ENCODE results near the gene PRIM2. TPM values are rescaled to one million over a fixed set of nuclear protein-coding genes. Genes with fewer than 3 reads are reported as not detected.
"Not testable (repeated sequence)": the region's sequence is repeated elsewhere in the genome, so short reads cannot be mapped to it uniquely, and the experiment has no call there.

PRIM2 gene
- total RNA-seq, 1 donor from 2014 or later = 16.2 TPM

GRCh38 chr6:57276946-57277345 is 40.5 kb upstream of the PRIM2 start:
- H3K4me1 Mint-ChIP-seq (ENCODE audit: unreplicated experiment) = no peaks in the 10 kb centered on the region
- TF ChIP-seq CTCF (IDR thresholded peaks at IDR 0.05; ENCODE audit: unreplicated experiment) = no peak
- peaks cover 3% of the 10 kb centered on the region for H3K36me3 Mint-ChIP-seq (ENCODE audit: low read depth, unreplicated experiment)
- H3K27me3 Mint-ChIP-seq (ENCODE audit: unreplicated experiment) = peaks cover 2% of the 10 kb centered on the region
- H3K9me3 Mint-ChIP-seq (ENCODE audit: unreplicated experiment) = peaks cover 3% of the 10 kb centered on the region
- no peak for DNase-seq (ENCODE audit: low spot score)
- H3K4me3 Mint-ChIP-seq (ENCODE audit: unreplicated experiment) = no peak overlapping the region
- H3K27ac Mint-ChIP-seq (ENCODE audit: unreplicated experiment) = no peak overlapping the region

- H3K27me3 Mint-ChIP-seq (ENCODE audit: unreplicated experiment) = peaks cover 2% of the 10 kb centered on the region
- H3K36me3 Mint-ChIP-seq (ENCODE audit: low read depth, unreplicated experiment) = peaks cover 3% of the 10 kb centered on the region
- no peak overlapping the region for H3K27ac Mint-ChIP-seq (ENCODE audit: unreplicated experiment)
- no peak for TF ChIP-seq CTCF (IDR thresholded peaks at IDR 0.05; ENCODE audit: unreplicated experiment)
- no peaks in the 10 kb centered on the region for H3K4me1 Mint-ChIP-seq (ENCODE audit: unreplicated experiment)
- H3K4me3 Mint-ChIP-seq (ENCODE audit: unreplicated experiment) = no peak overlapping the region
- peaks cover 3% of the 10 kb centered on the region for H3K9me3 Mint-ChIP-seq (ENCODE audit: unreplicated experiment)
- no peak for DNase-seq (ENCODE audit: low spot score)
Observed at GRCh38 chr6:57278570-57278969, 38.9 kb upstream of the PRIM2 start.

- Mint-ChIP-seq H3K4me3 (ENCODE audit: unreplicated experiment) (no peak overlapping the region), H3K27ac (ENCODE audit: unreplicated experiment) (no peak overlapping the region), H3K36me3 (ENCODE audit: low read depth, unreplicated experiment) (peaks cover 3% of the 10 kb centered on the region), H3K4me1 (ENCODE audit: unreplicated experiment) (no peaks in the 10 kb centered on the region), H3K9me3 (ENCODE audit: unreplicated experiment) (peaks cover 3% of the 10 kb centered on the region), H3K27me3 (ENCODE audit: unreplicated experiment) (peaks cover 2% of the 10 kb centered on the region)
- no peak for TF ChIP-seq CTCF (IDR thresholded peaks at IDR 0.05; ENCODE audit: unreplicated experiment)
- no peak for DNase-seq (ENCODE audit: low spot score)
Observed at GRCh38 chr6:57279013-57279412, 38.4 kb upstream of the PRIM2 start.

- Mint-ChIP-seq H3K36me3 (ENCODE audit: low read depth, unreplicated experiment) (no peaks in the 10 kb centered on the region), H3K4me3 (ENCODE audit: unreplicated experiment) (no peak overlapping the region), H3K9me3 (ENCODE audit: unreplicated experiment) (no peaks in the 10 kb centered on the region), H3K27ac (ENCODE audit: unreplicated experiment) (no peak overlapping the region), H3K4me1 (ENCODE audit: unreplicated experiment) (no peaks in the 10 kb centered on the region), H3K27me3 (ENCODE audit: unreplicated experiment) (no peaks in the 10 kb centered on the region)
- no peak for DNase-seq (ENCODE audit: low spot score)
- TF ChIP-seq CTCF (IDR thresholded peaks at IDR 0.05; ENCODE audit: unreplicated experiment) = no peak
Observed at GRCh38 chr6:57283106-57283505, 34.3 kb upstream of the PRIM2 start.

- H3K27ac Mint-ChIP-seq (ENCODE audit: unreplicated experiment) = no peak overlapping the region
- no peaks in the 10 kb centered on the region for H3K9me3 Mint-ChIP-seq (ENCODE audit: unreplicated experiment)
- H3K27me3 Mint-ChIP-seq (ENCODE audit: unreplicated experiment) = no peaks in the 10 kb centered on the region
- no peaks in the 10 kb centered on the region for H3K36me3 Mint-ChIP-seq (ENCODE audit: low read depth, unreplicated experiment)
- DNase-seq (ENCODE audit: low spot score) = no peak
- TF ChIP-seq CTCF (IDR thresholded peaks at IDR 0.05; ENCODE audit: unreplicated experiment) = no peak
- H3K4me3 Mint-ChIP-seq (ENCODE audit: unreplicated experiment) = no peak overlapping the region
- H3K4me1 Mint-ChIP-seq (ENCODE audit: unreplicated experiment) = no peaks in the 10 kb centered on the region
Observed at GRCh38 chr6:57283911-57284455, 33.4 kb upstream of the PRIM2 start.

- DNase-seq (ENCODE audit: low spot score); H3K27ac Mint-ChIP-seq (ENCODE audit: unreplicated experiment): not testable (repeated sequence)
Observed at GRCh38 chr6:57288136-57288535, 29.3 kb upstream of the PRIM2 start.

GRCh38 chr6:57293472-57293871 is 24.0 kb upstream of the PRIM2 start:
- H3K4me3 Mint-ChIP-seq (ENCODE audit: unreplicated experiment); H3K9me3 Mint-ChIP-seq (ENCODE audit: unreplicated experiment); H3K27ac Mint-ChIP-seq (ENCODE audit: unreplicated experiment); DNase-seq (ENCODE audit: low spot score); H3K27me3 Mint-ChIP-seq (ENCODE audit: unreplicated experiment); H3K36me3 Mint-ChIP-seq (ENCODE audit: low read depth, unreplicated experiment); H3K4me1 Mint-ChIP-seq (ENCODE audit: unreplicated experiment): not testable (repeated sequence)

More at GRCh38 chr6:57288136-57288535, 29.3 kb upstream of the PRIM2 start:
- H3K4me1 Mint-ChIP-seq (ENCODE audit: unreplicated experiment); H3K36me3 Mint-ChIP-seq (ENCODE audit: low read depth, unreplicated experiment); H3K9me3 Mint-ChIP-seq (ENCODE audit: unreplicated experiment); H3K4me3 Mint-ChIP-seq (ENCODE audit: unreplicated experiment); H3K27me3 Mint-ChIP-seq (ENCODE audit: unreplicated experiment): not testable (repeated sequence)
